Measurements from ENCODE around the gene WFDC8.

- TF ChIP-seq POLR2AphosphoS5 (IDR thresholded peaks at IDR 0.05) = no peak
- TF ChIP-seq CTCF (IDR thresholded peaks at IDR 0.05) = no peak
- TF ChIP-seq POLR2A (IDR thresholded peaks at IDR 0.05) = no peak
Observed at GRCh38 chr20:45579184-45579583, at the start of gene WFDC8.
